PFSK-1 (cell line): ENCODE data around the gene FAH.

ENCODE experiments used
- FOXP2 ChIP-seq: optimal IDR thresholded peaks from 2 replicates; pipeline ENCODE3; 2011; ENCODE audit warnings: borderline replicate concordance, control low read depth, inconsistent platforms; ENCODE audit not compliant: insufficient read depth; ENCODE audit errors: extremely low read length, extremely low read depth
- POLR2AphosphoS5 ChIP-seq: IDR thresholded peaks from 2 replicates; pipeline ENCODE4 v1.6.1; 2012; ENCODE audit warnings: low read depth, mild to moderate bottlenecking, control low read depth, low read length, moderate library complexity
- SIN3A ChIP-seq: IDR thresholded peaks from 2 replicates; pipeline ENCODE4 v1.6.1; 2012; ENCODE audit warnings: mild to moderate bottlenecking, low read length, moderate library complexity, borderline replicate concordance; ENCODE audit not compliant: insufficient read depth
- TAF1 ChIP-seq: IDR thresholded peaks from 2 replicates; pipeline ENCODE4 v1.6.1; 2012; ENCODE audit warnings: low read length, control low read depth, borderline replicate concordance; ENCODE audit not compliant: insufficient read depth
- TF ChIP-seq, protein P1 (sequence below), 2 experiments: IDR thresholded peaks; 2 replicates each; pipeline versions ENCODE4 v1.6.1 to v1.8.0; 2011 to 2012; ENCODE audit warnings: low read depth in 2 of 2, low read length in 2 of 2, control low read depth in 1 of 2, inconsistent platforms in 1 of 2, mild to moderate bottlenecking in 1 of 2, moderate library complexity in 1 of 2; ENCODE audit not compliant: insufficient read depth in 1 of 2

The FAH gene

GRCh38 chr15:80159301-80159700 is 6.5 kb downstream of the FAH start:
- TF ChIP-seq FOXP2 (no peak), POLR2AphosphoS5 (no peak), SIN3A (no peak), TAF1 (no peak)
- TF ChIP-seq, protein P1, sequence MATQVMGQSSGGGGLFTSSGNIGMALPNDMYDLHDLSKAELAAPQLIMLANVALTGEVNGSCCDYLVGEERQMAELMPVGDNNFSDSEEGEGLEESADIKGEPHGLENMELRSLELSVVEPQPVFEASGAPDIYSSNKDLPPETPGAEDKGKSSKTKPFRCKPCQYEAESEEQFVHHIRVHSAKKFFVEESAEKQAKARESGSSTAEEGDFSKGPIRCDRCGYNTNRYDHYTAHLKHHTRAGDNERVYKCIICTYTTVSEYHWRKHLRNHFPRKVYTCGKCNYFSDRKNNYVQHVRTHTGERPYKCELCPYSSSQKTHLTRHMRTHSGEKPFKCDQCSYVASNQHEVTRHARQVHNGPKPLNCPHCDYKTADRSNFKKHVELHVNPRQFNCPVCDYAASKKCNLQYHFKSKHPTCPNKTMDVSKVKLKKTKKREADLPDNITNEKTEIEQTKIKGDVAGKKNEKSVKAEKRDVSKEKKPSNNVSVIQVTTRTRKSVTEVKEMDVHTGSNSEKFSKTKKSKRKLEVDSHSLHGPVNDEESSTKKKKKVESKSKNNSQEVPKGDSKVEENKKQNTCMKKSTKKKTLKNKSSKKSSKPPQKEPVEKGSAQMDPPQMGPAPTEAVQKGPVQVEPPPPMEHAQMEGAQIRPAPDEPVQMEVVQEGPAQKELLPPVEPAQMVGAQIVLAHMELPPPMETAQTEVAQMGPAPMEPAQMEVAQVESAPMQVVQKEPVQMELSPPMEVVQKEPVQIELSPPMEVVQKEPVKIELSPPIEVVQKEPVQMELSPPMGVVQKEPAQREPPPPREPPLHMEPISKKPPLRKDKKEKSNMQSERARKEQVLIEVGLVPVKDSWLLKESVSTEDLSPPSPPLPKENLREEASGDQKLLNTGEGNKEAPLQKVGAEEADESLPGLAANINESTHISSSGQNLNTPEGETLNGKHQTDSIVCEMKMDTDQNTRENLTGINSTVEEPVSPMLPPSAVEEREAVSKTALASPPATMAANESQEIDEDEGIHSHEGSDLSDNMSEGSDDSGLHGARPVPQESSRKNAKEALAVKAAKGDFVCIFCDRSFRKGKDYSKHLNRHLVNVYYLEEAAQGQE (IDR thresholded peaks at IDR 0.05; ENCODE audit: insufficient read depth in 1 of 2, low read depth in 2 of 2, low read length in 2 of 2): no peak

DNA sequence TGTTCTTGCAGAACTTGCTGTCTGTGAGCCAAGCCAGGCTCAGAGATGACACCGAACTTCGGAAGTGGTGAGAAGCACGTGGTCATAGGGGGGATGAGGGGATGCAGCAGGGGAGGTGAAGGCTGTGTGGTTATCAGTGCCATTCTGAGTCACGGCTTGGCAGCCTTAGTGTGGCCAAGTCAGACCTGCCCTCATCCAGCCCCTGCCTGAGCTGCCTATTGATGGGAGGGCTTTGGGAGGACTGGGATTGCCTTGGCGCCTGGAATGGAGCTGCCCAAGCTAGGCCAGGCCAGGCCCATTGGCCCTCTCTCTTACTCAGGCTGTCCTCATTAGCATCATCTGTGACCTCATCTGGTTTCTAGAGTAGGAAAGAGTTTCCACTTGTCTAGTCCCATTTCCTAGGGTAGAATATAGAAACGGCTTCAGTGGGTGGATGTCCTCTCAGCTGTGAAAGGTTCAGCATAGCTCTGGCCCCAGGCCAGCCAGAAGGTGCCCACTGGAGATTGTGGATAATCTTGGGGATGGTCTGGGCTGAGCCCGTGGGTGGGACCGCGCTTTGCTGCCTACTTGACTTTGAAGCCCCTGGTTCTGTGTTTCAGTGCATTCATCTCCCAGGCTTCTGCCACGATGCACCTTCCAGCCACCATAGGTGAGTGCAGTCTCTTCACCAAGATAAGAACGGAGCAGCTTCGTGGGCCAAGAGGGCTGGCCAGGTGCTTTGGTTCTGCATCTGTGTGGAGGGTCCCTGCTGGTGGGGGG is 7.2 kb downstream of the FAH start:
- no peak for TF ChIP-seq SIN3A

DNA sequence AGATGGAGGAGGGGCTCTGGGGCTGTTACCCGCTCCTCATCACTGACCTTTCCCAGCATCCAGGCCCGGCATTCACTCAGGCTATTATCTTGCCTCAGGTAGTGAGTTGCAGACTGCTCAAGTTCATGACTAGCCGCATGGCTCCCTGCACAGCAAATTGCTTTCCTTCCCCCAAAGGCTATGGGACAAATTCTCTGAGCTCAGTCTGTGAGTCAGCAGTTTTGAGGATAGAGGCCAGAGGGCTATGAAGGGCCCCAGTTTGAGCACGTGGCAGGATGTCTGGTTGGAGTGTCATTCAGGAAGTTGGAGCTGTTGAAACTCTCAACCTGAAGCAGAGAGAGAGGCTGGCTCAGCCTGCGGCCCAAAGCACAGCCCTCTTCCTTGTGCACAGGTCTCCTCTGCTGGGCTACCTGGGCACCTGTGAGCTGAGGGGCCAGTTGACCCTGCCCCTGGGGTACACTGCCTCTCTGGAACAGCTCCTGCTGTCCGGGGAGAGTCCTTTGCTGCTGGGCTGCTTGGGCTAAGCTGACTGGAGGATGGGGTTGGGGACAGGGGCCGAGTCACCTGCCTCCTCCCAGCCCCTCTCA is 7.9 kb downstream of the FAH start:
- TF ChIP-seq POLR2AphosphoS5 (no peak), SIN3A (peak; percentile 38; the same call in 1 of the 2 replicates)
- TF ChIP-seq, protein P1 (IDR thresholded peaks at IDR 0.05; ENCODE audit: insufficient read depth in 1 of 2, low read depth in 2 of 2, low read length in 2 of 2): peak in 1 of 2 experiments; percentile 50; a peak in 2 of 4 replicates

GRCh38 chr15:80161468-80162016 is 8.7 kb downstream of the FAH start:
- no peak for TF ChIP-seq POLR2AphosphoS5
- TF ChIP-seq TAF1: no peak
- no peak for TF ChIP-seq FOXP2
- TF ChIP-seq, protein P1 (IDR thresholded peaks at IDR 0.05; ENCODE audit: insufficient read depth in 1 of 2, low read depth in 2 of 2, low read length in 2 of 2): no peak
- TF ChIP-seq SIN3A: no peak

- TF ChIP-seq, protein P1 (IDR thresholded peaks at IDR 0.05; ENCODE audit: insufficient read depth in 1 of 2, low read depth in 2 of 2, low read length in 2 of 2): no peak
- TF ChIP-seq TAF1 (no peak), POLR2AphosphoS5 (no peak), FOXP2 (no peak), SIN3A (no peak)
Observed at GRCh38 chr15:80162059-80162554, 9.3 kb downstream of the FAH start.
